Stimulated activated CD4-positive, alpha-beta T cell treated with anti-CD3 and anti-CD28 coated beads, Interleukin-1b, Interleukin-23, amount 100 ng/mL, for 1 hour (primary cell): ENCODE measurements around the gene ATRN.
"Not testable (repeated sequence)": the region's sequence is repeated elsewhere in the genome, so short reads cannot be mapped to it uniquely, and the experiment has no call there.

Source experiments
- DNase-seq, 2 donors: peaks; one replicate each; pipeline ENCODE4 v3.0.0-alpha.2; 2020; ENCODE audit warnings: low read depth in 2 of 2

The ATRN gene

GRCh38 chr20:3515379-3516170 is 44.8 kb downstream of the ATRN start:
- DNase-seq, result no peak

DNA sequence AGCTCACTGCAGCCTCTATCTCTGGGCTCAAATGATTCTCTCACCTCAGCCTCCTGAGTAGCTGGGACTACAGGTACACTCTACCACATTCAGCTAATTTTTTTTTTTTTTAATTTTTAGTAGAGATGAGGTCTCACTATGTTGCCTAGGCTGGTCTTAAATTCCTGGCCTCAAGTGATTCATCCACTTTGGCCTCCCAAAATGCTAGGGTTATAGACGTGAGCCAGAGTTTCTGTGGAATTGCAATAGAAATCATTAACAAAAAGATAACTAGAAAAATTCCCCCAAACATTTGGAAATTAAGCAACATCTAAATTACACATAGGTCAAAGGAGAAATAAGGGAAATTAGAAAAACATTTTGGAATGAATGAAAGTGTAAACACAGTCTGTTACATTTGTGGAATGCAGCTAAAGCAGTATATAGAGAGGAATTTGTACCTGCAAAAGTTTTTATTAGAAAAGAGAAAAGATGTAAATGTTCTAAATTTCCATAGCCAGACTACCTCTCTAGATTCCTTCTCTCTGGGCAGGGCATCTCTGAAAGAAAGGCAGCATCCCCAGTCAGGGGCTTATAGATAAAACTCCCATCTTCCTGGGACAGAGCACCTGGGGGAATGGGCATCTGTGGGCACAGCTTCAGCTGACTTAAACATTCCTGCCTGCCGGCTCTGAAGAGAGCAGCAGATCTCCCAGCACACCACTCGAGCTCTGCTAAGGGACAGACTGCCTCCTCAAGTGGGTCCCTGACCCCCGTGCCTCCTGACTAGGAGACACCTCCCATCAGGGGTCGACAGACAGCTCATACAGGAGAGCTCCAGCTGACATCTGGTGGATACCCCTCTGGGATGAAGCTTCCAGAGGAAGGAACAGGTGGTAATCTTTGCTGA is 51.3 kb downstream of the ATRN start:
- DNase-seq, result no peak

- not testable (repeated sequence) for DNase-seq
Measured at GRCh38 chr20:3524696-3525095, 53.9 kb downstream of the ATRN start.

DNA sequence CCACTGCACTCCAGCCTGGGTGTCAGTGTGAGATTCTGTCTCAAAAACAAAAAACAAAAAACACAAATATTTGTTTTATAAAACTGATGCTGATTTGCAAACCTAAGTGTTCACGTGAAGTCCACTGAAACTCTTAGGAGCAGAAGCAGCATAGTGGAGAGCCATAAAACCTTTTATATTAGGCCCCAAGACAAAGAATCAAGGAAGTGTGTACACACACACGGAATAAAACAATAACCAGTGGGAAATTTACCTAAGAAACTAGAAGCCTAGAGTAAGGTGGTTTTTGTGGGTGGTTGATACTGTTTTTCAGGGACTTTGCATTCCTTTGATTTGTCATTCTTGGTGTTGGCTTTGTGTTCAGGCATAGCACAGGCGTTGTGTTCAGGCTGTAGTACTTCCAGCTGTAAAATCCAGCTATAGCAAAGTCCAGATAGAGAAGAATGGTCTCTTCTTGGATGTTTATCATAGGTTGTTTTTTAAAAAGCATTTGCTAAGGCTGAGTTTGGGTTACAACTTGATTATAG is 61.3 kb downstream of the ATRN start:
- DNase-seq, result no peak

GRCh38 chr20:3537733-3538132 is 66.9 kb downstream of the ATRN start:
- DNase-seq, result not testable (repeated sequence)

- no peak for DNase-seq
Measured at GRCh38 chr20:3539311-3540107, 68.7 kb downstream of the ATRN start.

- DNase-seq, result no peak
Measured at GRCh38 chr20:3541887-3542721, 71.3 kb downstream of the ATRN start.

- DNase-seq, result no peak
Measured at GRCh38 chr20:3543901-3544507, 73.2 kb downstream of the ATRN start.

- DNase-seq, result no peak
Measured at GRCh38 chr20:3545401-3545925, 74.6 kb downstream of the ATRN start.

DNA sequence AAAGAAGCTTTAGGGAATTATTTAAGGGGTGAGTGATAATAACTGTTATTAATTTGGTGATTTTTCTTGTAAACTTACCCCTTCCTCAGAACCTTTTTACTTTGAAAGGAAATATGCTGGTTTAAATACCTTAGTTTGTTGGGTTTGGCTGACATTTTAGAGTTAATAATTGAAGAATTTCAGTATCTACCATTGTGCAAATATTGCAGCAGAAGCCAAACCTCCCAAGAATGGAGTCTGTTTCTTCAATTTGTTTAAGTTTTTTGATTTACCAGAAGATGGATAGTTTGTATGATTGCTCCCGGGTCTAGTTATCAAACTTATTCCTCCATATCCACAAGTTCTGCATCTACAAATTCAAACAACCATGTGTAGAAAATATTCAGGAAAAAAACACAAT is 77.1 kb downstream of the ATRN start:
- DNase-seq, result no peak

DNA sequence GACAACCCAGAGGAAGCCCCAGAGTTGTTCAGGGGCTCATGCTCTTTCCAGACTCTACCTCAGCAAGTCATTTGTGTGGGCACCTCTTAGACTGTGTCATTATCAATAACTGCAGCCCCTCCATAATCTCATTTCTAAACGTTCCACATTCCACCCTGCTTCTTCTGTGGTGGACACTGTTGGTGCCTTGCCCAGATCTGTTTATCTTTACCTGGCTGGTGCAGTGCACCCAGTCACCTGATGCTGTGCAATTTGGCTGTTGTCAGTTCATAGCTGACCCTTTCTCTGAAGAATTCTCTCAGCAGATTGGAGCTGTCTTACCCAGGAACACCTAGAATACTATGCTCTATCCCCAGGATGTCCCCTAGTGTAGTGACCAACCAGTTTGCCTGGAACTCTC is 80.0 kb downstream of the ATRN start:
- DNase-seq, result no peak

DNA sequence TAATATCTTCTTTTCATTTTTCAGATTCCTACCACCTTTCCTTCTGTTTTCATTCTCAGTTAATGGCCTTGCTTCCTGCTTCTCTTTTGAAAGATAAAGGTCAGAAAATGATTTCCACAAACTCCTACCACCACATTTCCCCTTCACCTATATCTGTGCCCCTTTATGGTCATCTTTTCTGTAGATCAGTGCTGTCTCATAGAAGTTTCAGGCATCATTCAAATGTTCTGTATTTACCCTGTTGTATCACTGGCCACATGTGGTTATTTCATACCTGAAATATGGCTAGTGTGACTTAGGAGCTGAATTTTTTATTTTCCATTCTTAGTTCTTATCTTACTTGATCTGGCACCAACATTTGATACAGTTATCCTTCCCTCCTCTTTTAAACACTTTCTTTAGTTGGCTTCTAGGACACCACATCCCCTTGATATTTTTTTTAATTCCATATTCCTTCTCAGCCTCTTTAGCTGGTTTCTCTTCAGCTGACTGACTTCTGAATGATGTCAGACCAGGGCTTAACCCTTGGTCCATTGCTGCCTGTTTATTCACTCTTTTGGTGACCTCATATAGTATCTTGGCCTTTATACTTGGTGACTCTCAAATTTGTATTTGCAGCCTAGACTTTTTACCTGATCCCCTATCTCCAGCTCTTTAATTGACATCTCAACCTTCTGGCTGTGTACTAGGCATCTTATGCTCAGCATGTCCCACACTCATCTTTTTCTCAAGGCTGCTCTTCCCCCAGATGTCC is 81.0 kb downstream of the ATRN start:
- DNase-seq, result no peak

- DNase-seq, result no peak
Measured at GRCh38 chr20:3553663-3554062, 82.8 kb downstream of the ATRN start.

DNA sequence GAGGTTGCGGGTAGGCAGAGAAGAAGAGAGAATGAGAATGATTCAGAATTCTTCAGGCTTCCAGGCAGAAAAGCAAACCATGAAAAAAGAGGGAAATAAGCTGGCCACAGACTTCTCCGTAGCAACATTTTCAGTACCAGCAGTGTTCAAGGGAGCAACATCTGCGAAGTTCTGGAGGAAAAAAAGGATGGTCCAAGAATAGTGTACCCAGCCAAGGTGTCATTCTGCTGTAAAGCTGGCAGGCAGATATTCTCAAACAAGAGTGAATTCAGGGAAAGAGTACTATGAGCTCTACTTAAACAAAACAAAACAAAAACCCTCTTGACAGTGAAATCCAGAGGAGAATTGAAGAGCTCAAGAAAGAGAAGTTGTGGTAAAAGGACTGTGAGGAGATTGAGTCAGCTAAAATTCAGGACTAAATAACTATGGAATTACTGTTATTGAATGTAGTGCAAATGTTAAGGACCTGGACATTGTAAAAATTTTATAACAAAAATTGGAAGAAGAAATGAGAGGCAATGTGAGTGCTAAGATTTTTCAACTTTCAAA is 86.5 kb downstream of the ATRN start:
- no peak for DNase-seq

GRCh38 chr20:3559231-3559630 is 88.4 kb downstream of the ATRN start:
- DNase-seq, result no peak

DNA sequence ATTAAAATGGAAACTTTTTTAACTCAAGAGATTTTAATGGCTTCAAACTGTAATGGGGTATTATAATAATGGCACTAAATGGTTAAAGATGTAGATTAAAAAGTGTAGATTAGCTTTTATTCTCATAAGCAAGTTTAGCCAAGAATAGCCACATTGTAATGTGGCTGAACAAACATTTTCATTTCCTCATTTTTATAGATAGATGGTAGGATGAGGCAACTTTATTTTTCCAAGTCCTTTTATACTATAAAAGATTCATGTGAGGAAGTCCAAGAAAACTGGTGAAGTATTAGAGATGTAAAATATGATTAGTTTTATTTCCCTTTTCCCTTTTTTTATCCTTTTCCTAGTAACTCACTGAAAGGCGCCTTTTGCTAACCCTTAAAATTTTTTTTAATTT is 88.8 kb downstream of the ATRN start:
- no peak for DNase-seq

DNA sequence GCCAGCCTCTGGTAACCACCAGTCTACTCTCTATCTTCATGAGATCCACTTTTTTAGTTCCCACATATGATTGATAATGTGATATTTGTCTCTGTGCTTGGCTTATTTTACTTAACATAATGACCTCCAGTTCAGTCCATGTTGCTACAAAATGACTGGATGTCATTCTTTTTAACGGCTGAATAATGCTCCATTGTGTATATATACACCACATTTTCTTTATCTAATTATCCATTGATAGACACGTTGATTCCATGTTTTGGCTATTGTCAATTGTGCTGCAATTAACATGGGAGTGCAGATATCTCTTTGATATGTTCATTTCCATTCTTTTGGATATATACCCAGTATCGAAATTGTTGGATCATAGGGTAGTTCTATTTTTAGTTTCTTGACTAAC is 89.3 kb downstream of the ATRN start:
- no peak for DNase-seq

GRCh38 chr20:3560578-3560977 is 89.8 kb downstream of the ATRN start:
- DNase-seq, result no peak

DNA sequence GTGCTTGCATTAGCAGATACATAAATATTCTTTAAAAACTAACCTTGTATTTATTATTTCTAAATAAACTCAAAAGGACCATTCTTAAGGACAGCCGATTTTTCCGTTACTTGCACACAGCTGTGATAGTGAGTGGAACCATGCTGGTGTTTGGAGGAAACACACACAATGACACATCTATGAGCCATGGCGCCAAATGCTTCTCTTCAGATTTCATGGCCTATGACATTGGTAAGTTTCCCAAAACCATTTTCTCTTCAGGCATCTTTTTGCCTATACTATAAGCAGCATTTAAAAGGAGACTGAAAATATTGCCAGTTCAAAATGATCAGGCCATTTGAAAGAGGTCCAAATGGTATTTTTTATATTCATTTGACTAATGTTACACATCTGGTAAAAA is 92.3 kb downstream of the ATRN start:
- no peak for DNase-seq
